Stimulated activated naive CD8-positive, alpha-beta T cell treated with anti-CD3 and anti-CD28 coated beads, Interleukin-15, Interleukin-2, amounts not matched to agents 100 ng/mL and 50 ng/mL, for 24 hours (primary cell): ENCODE data around the gene PRKAG3.
"Not testable (repeated sequence)": the region's sequence is repeated elsewhere in the genome, so short reads cannot be mapped to it uniquely, and the experiment has no call there.

Experiments
- H3K27ac Mint-ChIP-seq: one replicate; pipeline ENCODE4 v1.8.0; 2021; ENCODE audit warnings: mild to moderate bottlenecking, mixed read lengths
- H3K27me3 Mint-ChIP-seq: one replicate; pipeline ENCODE4 v1.8.0; 2021; ENCODE audit warnings: mixed read lengths
- H3K36me3 Mint-ChIP-seq: one replicate; pipeline ENCODE4 v1.8.0; 2021; ENCODE audit warnings: low read depth, mixed read lengths
- H3K4me1 Mint-ChIP-seq: one replicate; pipeline ENCODE4 v1.8.0; 2021; ENCODE audit warnings: low read depth, mixed read lengths
- H3K4me3 Mint-ChIP-seq: one replicate; pipeline ENCODE4 v1.8.0; 2021; ENCODE audit warnings: mild to moderate bottlenecking, mixed read lengths
- H3K9me3 Mint-ChIP-seq: one replicate; pipeline ENCODE4 v1.8.0; 2021; ENCODE audit warnings: mixed read lengths

PRKAG3 gene

DNA sequence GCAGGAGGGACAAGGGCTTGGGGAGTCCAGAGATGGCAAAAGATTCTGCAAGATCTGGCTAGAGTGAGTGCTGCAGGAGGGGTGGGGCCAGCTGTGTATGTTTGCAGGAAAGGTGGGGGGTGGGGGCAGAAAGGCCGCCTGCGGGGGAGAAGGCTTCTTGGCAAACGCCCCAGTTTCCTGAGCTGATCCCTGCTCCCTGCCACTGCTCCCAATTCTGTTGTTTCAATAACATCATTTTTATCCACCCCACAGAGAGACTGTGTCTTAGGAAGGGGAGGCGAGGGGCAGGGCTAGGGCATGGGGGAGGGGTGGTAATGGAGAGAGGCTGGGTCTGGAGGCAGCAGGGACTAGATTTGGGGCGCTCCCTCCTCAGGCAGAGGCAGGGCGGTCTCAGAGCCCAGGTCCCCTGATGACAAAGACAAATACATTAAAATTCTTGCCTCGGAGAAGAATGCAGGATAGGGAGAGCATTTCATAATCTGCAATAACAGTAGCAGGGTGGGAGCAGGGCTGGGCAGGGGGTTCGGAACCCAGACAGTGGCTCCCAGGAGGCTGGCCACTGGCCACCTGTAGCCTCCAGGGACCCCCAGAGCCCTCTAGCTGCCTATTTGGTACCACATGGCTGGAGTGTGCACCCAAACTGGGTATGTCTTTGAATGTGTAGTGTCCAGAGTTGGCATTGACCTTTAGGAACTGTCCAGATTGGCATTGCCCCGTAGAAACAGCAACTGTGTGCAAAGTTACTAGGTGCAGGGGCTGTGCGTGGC is 26.0 kb upstream of the PRKAG3 start:
- Mint-ChIP-seq H3K36me3 (no peaks in the 10 kb centered on the region), H3K27me3 (peaks cover 83% of the 10 kb centered on the region), H3K4me1 (peaks cover 16% of the 10 kb centered on the region), H3K27ac (no peak overlapping the region), H3K4me3 (no peak overlapping the region), H3K9me3 (no peaks in the 10 kb centered on the region)

DNA sequence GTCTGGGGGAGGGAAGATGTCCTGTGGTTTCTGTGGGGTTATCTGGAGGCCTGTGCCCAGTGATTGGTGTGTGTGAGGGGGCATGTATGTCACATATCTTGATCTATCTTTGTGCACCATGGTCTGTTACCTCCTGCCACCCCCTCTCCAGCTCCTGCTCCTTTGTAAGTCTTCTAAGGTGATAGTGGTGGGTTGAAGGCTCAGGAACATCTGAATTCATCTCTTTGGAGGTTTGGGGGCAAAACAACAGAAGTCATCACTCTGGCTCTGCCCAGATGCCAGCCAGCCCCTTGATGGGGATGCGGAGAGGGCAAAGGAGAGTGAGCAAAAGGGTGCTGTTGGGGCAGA is 25.3 kb upstream of the PRKAG3 start:
- H3K27me3 Mint-ChIP-seq = peaks cover 81% of the 10 kb centered on the region
- H3K4me1 Mint-ChIP-seq = peaks cover 16% of the 10 kb centered on the region
- H3K9me3 Mint-ChIP-seq = no peaks in the 10 kb centered on the region
- no peaks in the 10 kb centered on the region for H3K36me3 Mint-ChIP-seq
- H3K27ac Mint-ChIP-seq = no peak overlapping the region
- no peak overlapping the region for H3K4me3 Mint-ChIP-seq

DNA sequence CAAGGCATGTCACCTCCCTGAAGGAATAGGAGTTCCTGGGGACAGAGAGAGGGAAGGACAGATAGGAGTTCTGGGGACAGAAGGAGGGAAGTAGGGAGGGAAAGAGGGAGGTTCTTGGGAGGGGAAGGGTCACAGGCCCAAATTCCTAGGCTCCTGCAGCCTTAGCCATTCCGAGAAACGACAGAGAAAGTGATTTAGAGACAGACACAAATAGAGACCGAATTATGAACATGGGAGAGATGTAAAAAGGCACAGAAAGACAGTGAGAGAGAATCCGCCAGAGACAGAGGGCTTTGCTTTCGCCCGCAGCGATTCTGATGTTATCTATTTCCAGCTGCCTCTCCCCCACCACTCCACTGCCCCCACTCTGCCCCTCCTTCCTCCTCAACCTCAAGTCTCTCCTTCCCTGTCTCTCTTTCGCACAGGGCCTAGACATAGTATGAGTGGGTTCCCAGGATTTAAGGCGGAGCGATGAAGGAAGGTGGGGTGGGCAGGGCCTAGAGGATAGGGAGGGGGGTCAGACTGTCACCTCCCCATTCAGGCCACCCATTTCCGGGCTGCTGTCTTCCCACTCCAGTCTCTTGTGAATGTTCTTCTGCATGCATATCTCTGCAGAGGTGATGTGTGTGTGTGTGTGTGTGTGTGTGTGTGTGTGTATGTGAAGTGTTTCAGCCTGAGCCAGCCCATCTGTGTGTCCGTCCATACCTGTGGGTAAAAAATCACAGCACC is 24.7 kb upstream of the PRKAG3 start:
- Mint-ChIP-seq H3K4me3 (no peak overlapping the region), H3K27me3 (peaks cover 75% of the 10 kb centered on the region), H3K4me1 (peaks cover 16% of the 10 kb centered on the region), H3K9me3 (no peaks in the 10 kb centered on the region), H3K36me3 (no peaks in the 10 kb centered on the region), H3K27ac (no peak overlapping the region)

DNA sequence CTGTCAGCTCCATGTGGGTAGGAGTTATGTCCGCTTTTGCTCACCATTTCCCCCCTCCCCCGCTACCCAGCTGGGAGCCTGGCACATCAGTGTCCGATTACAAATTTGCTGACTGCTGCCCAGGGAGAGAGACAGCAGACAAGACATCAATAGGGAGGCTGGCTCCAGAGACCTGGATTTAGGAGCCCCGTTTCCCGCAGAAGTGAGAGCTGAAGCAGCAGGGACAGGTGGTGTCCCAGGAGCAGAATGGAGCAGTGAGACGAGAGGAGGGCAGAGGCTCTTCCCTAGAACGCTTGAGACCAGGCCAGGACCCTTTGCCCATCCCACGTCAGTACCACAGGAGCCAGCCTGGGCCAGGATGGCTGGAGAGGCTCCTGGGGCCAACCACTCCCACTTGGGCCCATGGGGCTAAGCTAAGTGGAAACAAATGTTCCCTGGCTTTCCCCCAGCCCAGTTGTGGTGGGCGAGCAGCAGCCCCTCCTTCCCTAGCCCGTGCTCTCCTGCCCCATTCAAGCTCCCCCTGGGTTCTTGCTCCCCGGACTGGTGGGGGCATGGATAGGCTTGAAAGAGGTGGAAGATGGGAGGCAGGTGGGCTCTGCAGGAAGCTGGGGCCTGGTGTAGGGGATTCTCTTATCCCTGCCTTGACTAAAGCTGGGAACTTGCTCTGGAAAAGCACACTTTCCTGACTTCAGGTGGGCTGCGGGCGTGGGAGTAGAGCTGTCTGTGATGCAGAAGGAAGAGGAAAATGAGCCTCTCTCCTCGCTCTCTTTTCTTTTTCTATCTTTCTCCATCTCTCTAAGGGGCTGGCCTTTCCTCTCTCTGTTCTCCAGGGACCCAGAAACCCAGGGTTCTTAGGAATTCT is 23.9 kb upstream of the PRKAG3 start:
- H3K4me1 Mint-ChIP-seq = peaks cover 11% of the 10 kb centered on the region
- H3K9me3 Mint-ChIP-seq = no peaks in the 10 kb centered on the region
- H3K27me3 Mint-ChIP-seq = peaks cover 68% of the 10 kb centered on the region
- H3K27ac Mint-ChIP-seq = no peak overlapping the region
- H3K4me3 Mint-ChIP-seq = no peak overlapping the region
- no peaks in the 10 kb centered on the region for H3K36me3 Mint-ChIP-seq

DNA sequence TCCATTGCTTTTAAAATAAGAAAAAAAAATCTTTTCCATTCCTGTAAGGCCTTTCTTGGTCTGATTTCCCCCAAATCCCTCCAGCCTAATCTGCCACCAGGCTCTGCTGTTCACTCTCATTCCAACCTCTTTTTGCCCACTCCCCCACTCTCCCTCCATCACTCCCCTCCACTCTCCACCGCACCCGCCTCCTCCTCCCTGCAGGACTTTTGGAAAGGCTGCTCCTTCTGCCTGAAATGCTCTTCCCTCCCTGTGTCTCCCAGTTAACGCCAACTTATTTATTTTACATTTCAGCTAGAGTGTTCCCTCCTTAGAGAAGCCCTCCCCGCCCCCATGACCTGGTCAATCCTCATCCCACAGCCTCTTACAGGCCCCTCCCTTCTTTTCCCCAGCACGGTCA is 23.3 kb upstream of the PRKAG3 start:
- Mint-ChIP-seq H3K27ac (no peak overlapping the region), H3K36me3 (no peaks in the 10 kb centered on the region), H3K9me3 (no peaks in the 10 kb centered on the region), H3K4me3 (no peak overlapping the region), H3K4me1 (peaks cover 5% of the 10 kb centered on the region), H3K27me3 (peaks cover 68% of the 10 kb centered on the region)

DNA sequence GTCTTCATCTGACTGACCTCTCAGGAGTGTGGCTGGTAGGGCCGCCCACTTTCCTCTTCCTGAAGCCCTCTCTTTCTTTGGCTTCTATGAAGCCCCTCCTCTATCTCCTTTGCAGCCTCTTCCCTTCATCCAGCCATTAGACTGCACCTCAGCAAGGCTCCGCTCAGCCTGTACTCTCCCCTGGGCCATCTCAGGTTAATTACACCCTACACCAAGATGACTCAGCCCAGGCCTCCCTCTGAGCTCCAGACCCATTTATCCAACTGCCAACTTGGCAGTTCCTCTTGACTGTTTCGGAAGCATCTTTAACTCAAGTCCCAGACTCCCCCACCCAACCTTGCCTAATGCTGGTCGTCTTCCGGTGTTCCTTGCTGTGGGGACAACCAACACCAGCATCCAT is 22.2 kb upstream of the PRKAG3 start:
- H3K27me3 Mint-ChIP-seq = peaks cover 62% of the 10 kb centered on the region
- H3K4me3 Mint-ChIP-seq = no peak overlapping the region
- no peaks in the 10 kb centered on the region for H3K4me1 Mint-ChIP-seq
- H3K36me3 Mint-ChIP-seq = no peaks in the 10 kb centered on the region
- no peak overlapping the region for H3K27ac Mint-ChIP-seq
- H3K9me3 Mint-ChIP-seq = no peaks in the 10 kb centered on the region

DNA sequence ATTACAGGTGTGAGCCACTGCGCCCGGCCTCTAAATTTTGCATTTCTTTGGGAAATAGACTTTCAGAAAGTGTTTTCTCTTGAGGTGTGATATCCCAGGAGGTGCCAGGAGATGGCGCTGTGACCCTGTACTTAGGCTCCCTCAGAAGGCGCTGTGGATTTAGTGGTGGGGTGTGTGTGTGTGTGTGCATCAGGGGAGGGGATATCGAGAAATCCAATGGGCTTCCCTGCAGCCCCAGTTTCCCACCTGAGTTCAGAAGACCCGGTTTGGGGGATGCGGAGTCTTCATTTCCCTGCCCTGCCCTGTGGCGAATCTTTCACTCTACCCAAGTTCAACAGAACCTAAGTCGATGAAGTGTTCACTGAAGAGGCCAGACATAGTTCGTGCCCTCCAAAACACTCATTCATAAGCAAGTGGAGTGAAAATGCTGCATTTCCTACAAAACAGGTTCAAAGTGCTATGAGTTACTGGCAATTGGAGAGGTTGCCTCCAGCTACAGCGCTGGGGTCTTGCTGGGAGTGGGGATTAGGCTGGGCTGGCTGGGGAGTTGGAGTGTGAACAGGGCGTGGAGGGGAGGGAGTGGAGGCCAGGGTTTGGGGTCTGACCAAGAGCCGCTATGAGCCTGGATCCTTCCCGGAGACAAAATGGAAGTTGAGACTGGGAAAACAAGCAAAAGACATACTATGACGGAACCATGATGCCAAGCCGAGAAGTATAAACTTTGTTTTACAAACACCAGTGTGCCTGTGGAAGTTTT is 21.5 kb upstream of the PRKAG3 start:
- Mint-ChIP-seq H3K4me3 (no peak overlapping the region), H3K4me1 (no peaks in the 10 kb centered on the region), H3K27ac (no peak overlapping the region), H3K9me3 (no peaks in the 10 kb centered on the region), H3K36me3 (no peaks in the 10 kb centered on the region), H3K27me3 (peaks cover 55% of the 10 kb centered on the region)

DNA sequence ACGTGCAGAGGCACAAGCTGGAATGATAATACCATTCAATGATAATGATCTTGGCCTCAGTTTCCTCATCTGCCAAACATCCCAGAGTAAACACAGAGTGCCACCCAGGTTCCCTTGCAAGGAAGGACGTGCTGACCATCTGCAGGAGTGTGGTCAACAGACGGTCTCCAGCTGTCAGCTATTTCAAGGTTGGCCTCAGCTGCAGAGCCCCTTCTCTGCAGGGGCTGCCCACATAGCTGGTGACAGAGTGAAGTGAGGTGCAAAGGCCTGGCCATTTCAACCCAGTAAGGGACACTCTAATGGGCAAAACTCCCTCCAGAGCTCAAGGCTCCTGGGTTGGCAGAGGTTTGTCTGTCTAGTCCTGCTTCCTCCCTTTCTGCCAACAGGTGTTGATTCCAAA is 19.7 kb upstream of the PRKAG3 start:
- no peak overlapping the region for H3K27ac Mint-ChIP-seq
- peaks cover 40% of the 10 kb centered on the region for H3K27me3 Mint-ChIP-seq
- no peaks in the 10 kb centered on the region for H3K36me3 Mint-ChIP-seq
- peaks cover 3% of the 10 kb centered on the region for H3K4me1 Mint-ChIP-seq
- no peaks in the 10 kb centered on the region for H3K9me3 Mint-ChIP-seq
- no peak overlapping the region for H3K4me3 Mint-ChIP-seq

DNA sequence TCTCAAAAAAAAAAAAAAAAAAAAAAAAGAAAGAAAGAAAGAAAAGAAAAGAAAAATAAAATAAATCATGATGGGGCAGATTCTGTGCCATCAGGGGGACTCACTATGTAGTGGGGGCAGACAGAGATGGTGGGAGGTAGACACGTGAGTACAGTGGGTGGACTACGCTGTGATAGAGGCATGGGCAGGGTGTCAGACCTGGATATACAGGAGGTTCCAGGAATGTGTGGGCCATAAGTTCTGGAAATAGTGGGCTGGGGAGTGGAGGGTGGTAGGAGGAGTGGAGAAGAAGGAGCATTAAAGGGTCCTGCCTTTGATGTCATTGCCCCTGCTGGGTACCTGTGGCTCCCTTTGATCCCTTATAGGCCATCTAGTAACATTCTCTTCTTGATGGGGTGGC is 19.2 kb upstream of the PRKAG3 start:
- peaks cover 3% of the 10 kb centered on the region for H3K4me1 Mint-ChIP-seq
- peaks cover 35% of the 10 kb centered on the region for H3K27me3 Mint-ChIP-seq
- no peak overlapping the region for H3K4me3 Mint-ChIP-seq
- H3K36me3 Mint-ChIP-seq = no peaks in the 10 kb centered on the region
- no peak overlapping the region for H3K27ac Mint-ChIP-seq
- H3K9me3 Mint-ChIP-seq = no peaks in the 10 kb centered on the region

DNA sequence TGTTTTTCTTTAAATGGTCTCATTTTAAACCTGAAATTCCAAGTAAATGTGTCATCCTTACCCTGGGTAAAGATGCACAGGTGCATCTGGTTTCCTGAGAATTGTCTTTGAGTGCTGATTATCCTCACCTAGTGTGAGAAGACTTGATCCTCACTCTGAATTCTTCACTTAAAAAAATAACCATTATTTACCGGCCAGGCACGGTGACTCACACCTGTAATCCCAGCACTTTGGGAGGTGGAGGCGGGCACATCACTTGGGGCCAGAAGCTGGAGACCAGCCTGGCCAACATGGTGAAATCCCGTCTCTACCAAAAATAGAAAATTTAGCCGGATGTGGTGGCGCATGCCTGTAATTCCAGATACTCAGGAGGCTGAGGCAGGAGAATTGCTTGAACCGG is 18.1 kb upstream of the PRKAG3 start:
- no peaks in the 10 kb centered on the region for H3K9me3 Mint-ChIP-seq
- no peak overlapping the region for H3K27ac Mint-ChIP-seq
- peaks cover 31% of the 10 kb centered on the region for H3K27me3 Mint-ChIP-seq
- H3K4me3 Mint-ChIP-seq = no peak overlapping the region
- H3K36me3 Mint-ChIP-seq = no peaks in the 10 kb centered on the region
- H3K4me1 Mint-ChIP-seq = peaks cover 3% of the 10 kb centered on the region

DNA sequence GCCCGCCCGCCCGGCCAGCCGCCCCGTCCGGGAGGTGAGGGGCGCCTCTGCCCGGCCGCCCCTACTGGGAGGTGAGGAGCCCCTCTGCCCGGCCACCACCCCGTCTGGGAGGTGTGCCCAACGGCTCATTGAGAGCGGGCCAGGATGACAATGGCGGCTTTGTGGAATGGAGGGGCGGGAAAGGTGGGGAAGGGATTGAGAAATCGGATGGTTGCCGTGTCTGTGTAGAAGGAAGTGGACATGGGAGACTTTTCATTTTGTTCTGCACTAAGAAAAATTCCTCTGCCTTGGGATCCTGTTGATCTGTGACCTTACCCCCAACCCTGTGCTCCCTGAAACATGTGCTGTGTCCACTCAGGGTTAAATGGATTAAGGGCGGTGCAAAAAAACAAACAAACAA is 15.4 kb upstream of the PRKAG3 start:
- not testable (repeated sequence) for H3K36me3 Mint-ChIP-seq, H3K4me3 Mint-ChIP-seq, H3K4me1 Mint-ChIP-seq, H3K27ac Mint-ChIP-seq, H3K9me3 Mint-ChIP-seq
- peaks cover 29% of the 10 kb centered on the region for H3K27me3 Mint-ChIP-seq

DNA sequence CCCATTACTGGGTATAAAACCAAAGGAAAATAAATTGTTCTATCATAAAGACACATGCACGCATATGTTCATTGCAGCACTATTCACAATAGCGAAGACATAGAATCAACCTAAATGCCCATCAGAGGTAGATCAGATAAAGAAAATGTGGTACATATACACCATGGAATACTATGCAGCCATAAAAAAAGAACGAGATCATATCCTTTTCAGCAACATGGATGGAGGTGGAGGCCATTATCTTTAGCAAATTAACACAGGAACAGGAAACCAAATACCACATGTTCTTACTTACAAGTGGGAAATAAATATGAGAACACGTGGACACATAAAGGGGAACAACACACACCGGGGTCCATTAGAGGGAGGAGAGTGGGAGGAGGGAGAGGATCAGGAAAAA is 12.7 kb upstream of the PRKAG3 start:
- H3K36me3 Mint-ChIP-seq, H3K27ac Mint-ChIP-seq, H3K4me3 Mint-ChIP-seq, H3K9me3 Mint-ChIP-seq, H3K4me1 Mint-ChIP-seq: not testable (repeated sequence)
- peaks cover 39% of the 10 kb centered on the region for H3K27me3 Mint-ChIP-seq

DNA sequence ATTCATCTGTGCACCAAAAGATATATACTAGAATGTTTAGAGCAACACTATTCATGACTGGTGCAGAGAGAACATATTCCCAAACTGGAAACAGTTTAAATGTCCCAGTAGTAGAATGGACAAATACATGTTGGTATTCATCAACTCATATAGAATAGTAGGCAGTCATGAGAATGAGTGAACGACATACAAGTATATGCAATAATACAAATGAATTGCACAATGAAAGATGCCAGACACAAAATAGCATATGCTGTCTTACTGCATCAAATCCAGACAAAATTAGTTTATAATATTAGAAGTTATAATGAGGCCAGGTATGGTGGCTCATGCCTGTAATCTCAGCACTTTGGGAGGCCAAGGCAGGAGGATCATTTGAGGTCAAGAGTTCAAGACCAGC is 8.3 kb upstream of the PRKAG3 start:
- no peak overlapping the region for H3K4me3 Mint-ChIP-seq
- no peaks in the 10 kb centered on the region for H3K36me3 Mint-ChIP-seq
- peaks cover 55% of the 10 kb centered on the region for H3K27me3 Mint-ChIP-seq
- H3K27ac Mint-ChIP-seq = no peak overlapping the region
- peaks cover 4% of the 10 kb centered on the region for H3K9me3 Mint-ChIP-seq
- no peaks in the 10 kb centered on the region for H3K4me1 Mint-ChIP-seq

DNA sequence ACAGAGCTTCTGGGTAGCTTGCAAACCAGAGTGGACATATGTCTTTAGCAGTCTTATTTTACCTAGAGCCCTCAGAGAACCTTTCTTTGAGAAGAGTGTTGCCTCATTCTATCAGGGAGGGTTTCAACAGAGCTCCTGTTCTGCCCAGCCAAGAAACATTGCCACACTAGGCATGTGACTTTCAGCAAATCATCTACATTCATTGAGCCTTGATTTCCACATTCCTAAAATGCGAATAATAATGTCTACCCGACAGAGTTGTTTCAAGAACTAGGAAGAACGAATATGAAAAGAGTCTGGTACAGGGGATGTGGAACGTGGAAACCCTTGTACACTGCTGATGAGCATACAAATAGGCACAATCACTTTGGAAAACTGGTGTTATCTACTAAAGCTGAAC is 7.8 kb upstream of the PRKAG3 start:
- H3K4me1 Mint-ChIP-seq = no peaks in the 10 kb centered on the region
- no peak overlapping the region for H3K27ac Mint-ChIP-seq
- H3K4me3 Mint-ChIP-seq = no peak overlapping the region
- peaks cover 3% of the 10 kb centered on the region for H3K9me3 Mint-ChIP-seq
- peaks cover 54% of the 10 kb centered on the region for H3K27me3 Mint-ChIP-seq
- no peaks in the 10 kb centered on the region for H3K36me3 Mint-ChIP-seq

DNA sequence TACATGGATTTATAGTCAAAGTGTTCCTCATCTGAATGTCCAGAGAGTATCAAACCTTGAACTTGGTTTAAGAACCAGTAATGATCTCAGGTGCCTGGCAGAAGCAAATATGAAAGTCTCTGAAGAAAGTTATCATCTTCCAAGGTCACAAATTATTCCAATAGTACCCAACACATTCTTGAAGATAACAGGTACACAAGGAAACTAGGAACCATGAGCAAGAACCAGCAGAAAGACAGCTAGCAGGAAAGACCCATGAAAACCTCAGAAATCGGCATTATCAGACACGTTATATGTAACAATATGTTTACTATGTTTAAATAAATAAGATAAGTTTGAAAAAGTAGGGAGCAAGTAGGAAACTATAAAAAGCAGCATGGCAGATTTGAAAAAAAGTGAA is 5.9 kb upstream of the PRKAG3 start:
- Mint-ChIP-seq H3K9me3 (no peaks in the 10 kb centered on the region), H3K4me3 (no peak overlapping the region), H3K4me1 (no peaks in the 10 kb centered on the region), H3K36me3 (no peaks in the 10 kb centered on the region), H3K27me3 (peaks cover 58% of the 10 kb centered on the region), H3K27ac (no peak overlapping the region)
